ENCODE data around the gene GMFB.
"Not testable (repeated sequence)": the region's sequence is repeated elsewhere in the genome, so short reads cannot be mapped to it uniquely, and the experiment has no call there.

- not testable (repeated sequence) for TF ChIP-seq ARNT (IDR thresholded peaks at IDR 0.05); CTBP1 (IDR thresholded peaks at IDR 0.05; ENCODE audit: borderline replicate concordance); PKNOX1 (IDR thresholded peaks at IDR 0.05); FOXM1 (IDR thresholded peaks at IDR 0.05; ENCODE audit: borderline replicate concordance); TARDBP (IDR thresholded peaks at IDR 0.05); SP1 (IDR thresholded peaks at IDR 0.05); FOXA1 (IDR thresholded peaks at IDR 0.05); FOXK2 (IDR thresholded peaks at IDR 0.05); NFRKB (IDR thresholded peaks at IDR 0.05); HDGF (IDR thresholded peaks at IDR 0.05; ENCODE audit: borderline replicate concordance); L3MBTL2 (conservative IDR thresholded peaks at IDR 0.05); ZNF384 (IDR thresholded peaks at IDR 0.05)
Measured at GRCh38 chr14:54437954-54438353, 50.8 kb downstream of the GMFB start.

Data from HEK293T (cell line).